Astrocyte of the cerebellum (primary cell): Measurements from ENCODE around the gene CT47A7.
A peak's percentile ranks its signal among the peaks of the same experiment; 100 is the strongest.
"Not testable (repeated sequence)": the region's sequence is repeated elsewhere in the genome, so short reads cannot be mapped to it uniquely, and the experiment has no call there.

Source experiments
- DNase-seq: peaks from one replicate; pipeline ENCODE4 v3.0.0-alpha.2; 2011; ENCODE audit warnings: low read depth
- H3K4me3 ChIP-seq: 2 replicates; pipeline ENCODE4 v1.5.1; 2011; ENCODE audit warnings: mild to moderate bottlenecking, low read depth, low read length, moderate library complexity
- CTCF ChIP-seq: IDR thresholded peaks from 2 replicates; pipeline ENCODE4 v1.5.1; 2012; ENCODE audit warnings: low read length, low read depth, moderate library complexity, mild to moderate bottlenecking; ENCODE audit errors: missing control alignments
- in situ Hi-C: cut with HindIII; loops from 2 replicates; pipeline ENCODE4 v1.10.0; 2017; ENCODE audit warnings: low sequenced_read_pairs

Gene CT47A7

GRCh38 chrX:120956500-120956899 is at the start of gene CT47A7:
Gene CT47A7 (minus strand): TSS chrX:120956600. CDS start chrX:120956345, 255 bp downstream.
- DNase-seq, H3K4me3 ChIP-seq, in situ Hi-C loops: not testable (repeated sequence)

GRCh38 chrX:121000589-121000988 is 44.2 kb upstream of the CT47A7 start:
- no peak for DNase-seq
- in situ Hi-C loops: no loop called here
- no peak overlapping the region for H3K4me3 ChIP-seq
- TF ChIP-seq CTCF: peak; percentile 4

- in situ Hi-C loops: no loop called here
- DNase-seq: no peak
- no peak overlapping the region for H3K4me3 ChIP-seq
- no peak for TF ChIP-seq CTCF
Observed at GRCh38 chrX:120999413-120999812, 43.0 kb upstream of the CT47A7 start.

GRCh38 chrX:120985660-120986059 is 29.3 kb upstream of the CT47A7 start, which contains the start of gene CT47A1:
Gene CT47A1 (minus strand): TSS chrX:120985760. CDS start chrX:120985529, 231 bp downstream.
- H3K4me3 ChIP-seq, DNase-seq, in situ Hi-C loops: not testable (repeated sequence)
